CD4-positive, CD25-positive, alpha-beta regulatory T cell (primary cell): Measurements from ENCODE around the gene PRICKLE1. TPM values are rescaled to one million over a fixed set of nuclear protein-coding genes. Genes with fewer than 3 reads are reported as not detected.
A peak's percentile ranks its signal among the peaks of the same experiment; 100 is the strongest.

Experiments
- ATAC-seq, 2 donors: fragments of 150-1000 bp; cut with Tn5 transposase; one replicate each; pipeline ENCODE4 v1.10.0; 2021; ENCODE audit warnings: low read depth in 2 of 2, moderate number of reproducible peaks in 2 of 2, moderate library complexity in 1 of 2
- DNase-seq, 3 donors: peaks; one replicate each; pipeline versions ENCODE4 v3.0.0 to v3.0.0-alpha.2; 2012 to 2022; ENCODE audit warnings: mixed read lengths in 1 of 3
- H3K27ac ChIP-seq: one replicate; pipeline ENCODE4 v1.7.0; 2013; ENCODE audit warnings: mild to moderate bottlenecking, low read length; ENCODE audit not compliant: insufficient read depth, poor library complexity, severe bottlenecking
- H3K27me3 ChIP-seq: one replicate; pipeline ENCODE4 v1.7.0; 2013; ENCODE audit warnings: low read length; ENCODE audit not compliant: control insufficient read depth, insufficient read depth
- H3K36me3 ChIP-seq: one replicate; pipeline ENCODE4 v1.7.0; 2013; ENCODE audit warnings: mild to moderate bottlenecking, low read length, moderate library complexity; ENCODE audit not compliant: control insufficient read depth, insufficient read depth
- H3K4me1 ChIP-seq: 2 replicates; pipeline ENCODE4 v1.7.0; 2013; ENCODE audit warnings: mild to moderate bottlenecking, low read length; ENCODE audit not compliant: insufficient read depth, control insufficient read depth, poor library complexity, severe bottlenecking
- H3K4me3 ChIP-seq: one replicate; pipeline ENCODE4 v1.7.0; 2013; ENCODE audit warnings: low read depth, mild to moderate bottlenecking, low read length, moderate library complexity
- H3K9me3 ChIP-seq, 2 experiments: 1 replicate in 1 of 2; 2 replicates in 1 of 2; pipeline ENCODE4 v1.7.0; 2013; ENCODE audit warnings: low read length in 2 of 2, mild to moderate bottlenecking in 1 of 2, moderate library complexity in 1 of 2; ENCODE audit not compliant: control insufficient read depth in 2 of 2
- H3K27ac Mint-ChIP-seq, 3 donors: one replicate each; pipeline ENCODE4 v1.8.0; 2020 to 2022; ENCODE audit warnings: mild to moderate bottlenecking in 3 of 3, mixed read lengths in 3 of 3, moderate library complexity in 2 of 3
- H3K27me3 Mint-ChIP-seq: one replicate; pipeline ENCODE4 v1.8.0; 2022; ENCODE audit warnings: mild to moderate bottlenecking, mixed read lengths
- H3K36me3 Mint-ChIP-seq: one replicate; pipeline ENCODE4 v1.8.0; 2020; ENCODE audit warnings: mixed read lengths
- H3K4me1 Mint-ChIP-seq, 4 donors: one replicate each; pipeline ENCODE4 v1.8.0; 2020 to 2022; ENCODE audit warnings: mixed read lengths in 4 of 4, mild to moderate bottlenecking in 1 of 4
- H3K4me3 Mint-ChIP-seq, 4 donors: one replicate each; pipeline ENCODE4 v1.8.0; 2020 to 2022; ENCODE audit warnings: mild to moderate bottlenecking in 4 of 4, mixed read lengths in 4 of 4, moderate library complexity in 3 of 4
- H3K9me3 Mint-ChIP-seq, 7 donors: one replicate each; pipeline ENCODE4 v1.8.0; 2020 to 2022; ENCODE audit warnings: mixed read lengths in 7 of 7, mild to moderate bottlenecking in 3 of 7, moderate library complexity in 2 of 7
- polyA plus RNA-seq, 4 donors: library from polyadenylated mRNA; unstranded; fragments of 300-500 nt; fragmentation: Illumina TruSeq; gene quantifications; one replicate each; pipeline ENCODE4 v1.2.3, GENCODE V29; 2021
- total RNA-seq: library from RNA; stranded (reverse); gene quantifications from one replicate; pipeline ENCODE4 v1.2.3, GENCODE V29; 2022

PRICKLE1 gene
- total and polyA plus RNA-seq, 5 donors from 2014 or later: 0.05 to 2.2 (median 0.46) TPM; not detected in 1

DNA sequence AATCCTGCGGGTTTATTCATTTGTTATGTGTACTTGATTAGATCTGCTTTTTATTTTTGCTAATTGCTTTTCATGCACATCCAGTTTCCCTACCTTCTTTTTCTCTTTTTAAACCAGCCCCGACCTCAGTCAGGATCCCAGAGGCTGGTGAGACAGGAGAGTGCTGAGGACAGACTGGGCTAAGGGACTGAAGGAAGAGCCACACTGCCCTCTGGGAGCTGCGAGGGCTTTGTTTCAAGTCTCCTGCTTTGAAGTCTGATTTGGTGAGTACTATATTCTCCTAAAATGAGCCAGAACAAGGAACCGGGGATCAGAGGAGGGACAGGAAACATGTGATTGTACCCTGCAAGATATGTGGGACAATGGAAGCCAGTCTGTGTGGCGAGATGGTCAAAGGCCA is 23.9 kb downstream of the PRICKLE1 start:
- H3K36me3 ChIP-seq: no peaks in the 10 kb centered on the region
- no peaks in the 10 kb centered on the region for H3K9me3 ChIP-seq
- H3K27me3 ChIP-seq: peaks cover 4% of the 10 kb centered on the region
- DNase-seq (no peak), ATAC-seq (no peak)
- H3K4me3 ChIP-seq: no peak overlapping the region
- Mint-ChIP-seq H3K36me3 (no peaks in the 10 kb centered on the region), H3K27me3 (peaks cover 5% of the 10 kb centered on the region), H3K4me1 (no peaks in the 10 kb centered on the region), H3K4me3 (no peak overlapping the region), H3K27ac (peak overlapping the region in 1 of 3 donors; percentile 50), H3K9me3 (no peaks in the 10 kb centered on the region)
- H3K27ac ChIP-seq: no peak overlapping the region
- no peaks in the 10 kb centered on the region for H3K4me1 ChIP-seq

DNA sequence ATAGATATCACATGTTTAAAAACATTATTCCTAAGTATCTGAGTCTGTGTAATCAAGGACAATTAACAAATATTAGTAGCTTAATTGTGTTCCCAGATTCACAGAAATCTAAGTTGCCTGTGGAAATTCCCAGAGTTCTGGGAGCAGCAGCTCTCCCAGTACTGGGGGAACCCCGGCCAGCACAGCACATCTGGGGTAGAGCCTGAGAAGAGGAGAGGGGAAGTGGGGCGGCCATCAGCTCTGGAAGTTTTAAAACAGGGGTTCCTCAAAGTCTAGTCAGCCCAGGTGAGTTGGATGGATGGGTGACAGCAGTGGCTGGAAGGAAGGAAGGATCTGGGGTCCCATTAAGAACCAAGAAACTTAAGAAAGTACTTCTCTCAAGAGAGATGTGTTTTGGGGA is 24.6 kb downstream of the PRICKLE1 start:
- no peaks in the 10 kb centered on the region for H3K9me3 Mint-ChIP-seq
- ATAC-seq (no peak), DNase-seq (no peak)
- no peak overlapping the region for H3K27ac ChIP-seq
- H3K36me3 ChIP-seq: no peaks in the 10 kb centered on the region
- no peak overlapping the region for H3K4me3 Mint-ChIP-seq
- H3K27ac Mint-ChIP-seq: no peak overlapping the region
- H3K9me3 ChIP-seq: no peaks in the 10 kb centered on the region
- H3K4me3 ChIP-seq: no peak overlapping the region
- H3K4me1 Mint-ChIP-seq: no peaks in the 10 kb centered on the region
- H3K27me3 Mint-ChIP-seq: peaks cover 5% of the 10 kb centered on the region
- no peaks in the 10 kb centered on the region for H3K36me3 Mint-ChIP-seq
- H3K4me1 ChIP-seq: no peaks in the 10 kb centered on the region
- H3K27me3 ChIP-seq: peaks cover 4% of the 10 kb centered on the region

DNA sequence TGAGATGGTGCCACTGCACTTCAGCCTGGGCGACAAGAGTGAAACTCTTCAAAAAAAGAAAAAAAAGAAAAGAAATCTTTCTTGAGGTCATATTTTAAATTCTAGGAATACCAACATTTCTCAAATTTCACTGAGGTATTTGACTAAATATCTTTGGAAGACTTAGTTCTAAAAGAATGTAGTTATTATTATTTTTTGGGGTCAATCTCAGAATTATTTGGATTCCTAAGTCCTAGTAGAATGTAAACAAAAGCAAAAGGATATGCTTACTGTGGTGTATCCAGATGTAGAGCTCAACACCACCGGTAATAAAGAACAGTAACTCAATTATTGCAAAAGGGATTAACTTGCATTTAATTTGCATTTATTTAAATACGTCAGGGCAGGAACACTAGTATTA is 25.0 kb downstream of the PRICKLE1 start:
- Histone ChIP-seq H3K27me3 (peaks cover 4% of the 10 kb centered on the region), H3K27ac (no peak overlapping the region), H3K4me3 (no peak overlapping the region), H3K9me3 (no peaks in the 10 kb centered on the region), H3K36me3 (no peaks in the 10 kb centered on the region), H3K4me1 (no peaks in the 10 kb centered on the region)
- no peak for DNase-seq
- Mint-ChIP-seq H3K27ac (no peak overlapping the region), H3K36me3 (no peaks in the 10 kb centered on the region), H3K9me3 (no peaks in the 10 kb centered on the region), H3K4me1 (no peaks in the 10 kb centered on the region), H3K4me3 (no peak overlapping the region), H3K27me3 (peaks cover 5% of the 10 kb centered on the region)
- no peak for ATAC-seq

DNA sequence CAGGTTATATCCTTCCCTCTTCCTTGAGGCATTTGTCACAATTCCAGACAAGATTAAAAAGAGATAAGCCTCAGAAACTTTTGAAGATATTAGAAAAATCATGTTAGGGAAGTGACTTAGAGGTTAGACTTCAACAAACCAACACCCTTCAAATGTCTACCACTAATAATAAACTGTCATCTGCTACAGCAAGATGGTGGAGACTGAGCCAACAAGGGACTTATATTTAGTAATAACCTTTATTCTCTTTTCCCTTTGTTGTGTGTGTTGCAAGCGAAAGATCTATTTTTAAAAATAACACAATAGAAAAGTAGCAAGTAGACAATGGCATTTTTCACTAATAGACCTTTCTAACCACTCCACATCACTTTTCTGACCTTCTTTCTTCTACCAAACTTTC is 28.6 kb downstream of the PRICKLE1 start:
- no peaks in the 10 kb centered on the region for H3K36me3 Mint-ChIP-seq
- H3K9me3 Mint-ChIP-seq: peaks cover 0 to 1% (median 0%) of the 10 kb centered on the region in 7 donors

DNA sequence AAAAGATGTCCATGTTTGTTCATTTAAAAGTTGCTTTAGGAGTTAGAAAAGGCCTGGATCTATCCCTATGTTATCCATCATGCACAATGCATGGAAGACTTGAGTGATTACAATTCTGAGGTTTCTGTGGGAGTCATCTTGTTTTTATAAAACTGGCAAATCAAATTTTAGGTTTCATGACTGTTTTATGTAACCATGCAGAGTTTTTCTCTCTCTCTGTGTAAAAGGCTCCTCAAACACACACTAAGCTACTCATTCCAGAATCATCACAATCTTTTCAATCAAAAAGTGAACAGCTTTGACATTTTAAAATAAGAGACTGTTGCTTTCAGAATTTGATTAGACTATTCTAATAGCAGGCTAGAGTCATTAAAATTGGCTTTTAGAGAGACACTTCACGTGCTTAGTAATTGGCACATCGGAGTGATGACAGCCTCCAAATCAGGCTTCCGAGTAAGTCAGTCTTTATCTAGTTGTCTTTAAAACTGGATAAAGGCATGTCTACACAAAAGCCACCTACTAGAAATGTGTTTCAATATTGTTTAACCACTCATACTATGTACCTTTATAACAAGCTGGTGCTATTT is 31.9 kb downstream of the PRICKLE1 start:
- peaks cover 0 to 1% (median 0%) of the 10 kb centered on the region in 7 donors for H3K9me3 Mint-ChIP-seq
- no peaks in the 10 kb centered on the region for H3K4me1 ChIP-seq
- ATAC-seq: no peak
- no peak overlapping the region for H3K4me3 ChIP-seq
- no peak overlapping the region for H3K4me3 Mint-ChIP-seq
- DNase-seq: no peak
- H3K27me3 Mint-ChIP-seq: peaks cover 4% of the 10 kb centered on the region
- H3K36me3 Mint-ChIP-seq: no peaks in the 10 kb centered on the region
- no peaks in the 10 kb centered on the region for H3K27me3 ChIP-seq
- H3K27ac ChIP-seq: no peak overlapping the region
- no peaks in the 10 kb centered on the region for H3K36me3 ChIP-seq
- H3K9me3 ChIP-seq: no peaks in the 10 kb centered on the region
- H3K4me1 Mint-ChIP-seq: no peaks in the 10 kb centered on the region
- no peak overlapping the region for H3K27ac Mint-ChIP-seq

More for the DNA sequence above, 28.6 kb downstream of the PRICKLE1 start:
- Histone ChIP-seq H3K36me3 (no peaks in the 10 kb centered on the region), H3K27ac (no peak overlapping the region), H3K4me3 (no peak overlapping the region), H3K9me3 (no peaks in the 10 kb centered on the region), H3K27me3 (peaks cover 4% of the 10 kb centered on the region), H3K4me1 (no peaks in the 10 kb centered on the region)
- ATAC-seq (no peak), DNase-seq (no peak)
- H3K4me1 Mint-ChIP-seq: no peaks in the 10 kb centered on the region
- H3K27ac Mint-ChIP-seq: no peak overlapping the region
- peaks cover 9% of the 10 kb centered on the region for H3K27me3 Mint-ChIP-seq
- H3K4me3 Mint-ChIP-seq: no peak overlapping the region

DNA sequence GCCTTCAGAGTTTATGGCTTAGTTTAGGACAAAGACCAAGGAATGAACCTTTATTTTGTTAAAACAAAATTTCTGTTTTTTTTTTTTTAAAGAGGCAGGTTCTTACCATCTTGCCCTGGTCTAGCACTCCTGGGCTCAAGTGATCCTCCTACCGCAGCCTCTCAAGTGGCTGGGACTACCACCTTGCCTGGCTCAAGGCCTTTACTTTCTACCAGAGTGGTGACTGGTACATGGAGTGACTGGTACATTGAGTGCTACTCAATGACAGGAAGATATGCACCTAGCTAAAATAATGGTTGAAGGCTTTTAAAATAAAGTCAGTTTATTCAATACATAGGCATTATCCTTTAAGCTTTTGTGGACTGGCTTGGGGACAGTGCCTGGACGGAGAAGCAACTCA is 32.6 kb downstream of the PRICKLE1 start:
- H3K4me1 Mint-ChIP-seq: no peaks in the 10 kb centered on the region
- no peaks in the 10 kb centered on the region for H3K4me1 ChIP-seq
- H3K27me3 Mint-ChIP-seq: peaks cover 4% of the 10 kb centered on the region
- no peaks in the 10 kb centered on the region for H3K9me3 ChIP-seq
- no peaks in the 10 kb centered on the region for H3K27me3 ChIP-seq
- ATAC-seq (no peak), DNase-seq (no peak)
- H3K27ac ChIP-seq: no peak overlapping the region
- peaks cover 0 to 1% (median 0%) of the 10 kb centered on the region in 7 donors for H3K9me3 Mint-ChIP-seq
- no peak overlapping the region for H3K4me3 Mint-ChIP-seq
- H3K36me3 Mint-ChIP-seq: no peaks in the 10 kb centered on the region
- H3K27ac Mint-ChIP-seq: no peak overlapping the region
- H3K36me3 ChIP-seq: no peaks in the 10 kb centered on the region
- no peak overlapping the region for H3K4me3 ChIP-seq

DNA sequence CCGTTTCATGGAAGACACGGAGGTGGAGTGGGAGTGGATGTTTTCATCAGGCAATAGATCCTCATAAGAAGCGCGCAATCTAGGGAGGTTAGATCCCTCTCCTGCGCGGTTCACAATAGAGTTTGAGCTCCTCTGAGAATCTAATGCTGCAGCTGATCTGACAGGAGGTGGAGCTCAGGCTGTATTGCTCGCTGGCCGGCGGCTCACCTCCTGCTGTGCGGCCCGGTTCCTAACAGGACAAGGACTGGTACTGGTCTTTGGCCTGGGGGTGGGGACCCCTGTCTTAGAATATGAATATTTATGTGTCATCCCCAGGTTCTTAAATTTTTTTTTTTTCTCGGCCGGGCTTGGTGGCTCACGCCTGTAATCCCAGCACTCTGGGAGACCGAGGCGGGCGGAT is 36.7 kb downstream of the PRICKLE1 start:
- no peaks in the 10 kb centered on the region for H3K36me3 ChIP-seq
- H3K4me3 ChIP-seq: no peak overlapping the region
- no peaks in the 10 kb centered on the region for H3K4me1 ChIP-seq
- peaks cover 4% of the 10 kb centered on the region for H3K27me3 Mint-ChIP-seq
- H3K27ac Mint-ChIP-seq: no peak overlapping the region
- ATAC-seq (no peak), DNase-seq (no peak)
- H3K27ac ChIP-seq: no peak overlapping the region
- no peaks in the 10 kb centered on the region for H3K36me3 Mint-ChIP-seq
- no peaks in the 10 kb centered on the region for H3K27me3 ChIP-seq
- H3K9me3 Mint-ChIP-seq: peaks cover 0 to 1% (median 0%) of the 10 kb centered on the region in 7 donors
- H3K4me3 Mint-ChIP-seq: no peak overlapping the region
- no peaks in the 10 kb centered on the region for H3K4me1 Mint-ChIP-seq
- H3K9me3 ChIP-seq: no peaks in the 10 kb centered on the region

DNA sequence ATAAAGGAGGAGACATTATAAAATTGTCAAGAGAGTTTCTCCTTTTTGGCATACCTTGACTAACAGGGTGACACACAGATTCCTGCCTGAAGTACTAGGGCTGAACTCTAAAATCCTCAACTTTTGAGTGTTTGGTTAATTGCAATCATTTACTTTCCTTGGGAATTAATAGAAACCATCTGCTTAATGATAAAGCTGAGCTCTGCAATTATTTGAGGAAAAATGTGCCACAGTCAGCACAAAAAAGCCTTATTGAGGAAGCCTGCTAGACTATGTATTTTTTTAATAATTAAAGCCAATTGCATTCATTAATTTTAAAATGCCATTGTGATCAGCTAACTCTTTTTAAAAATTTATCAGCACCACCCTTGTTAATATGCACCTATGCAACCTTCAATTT is 38.7 kb downstream of the PRICKLE1 start:
- Mint-ChIP-seq H3K27ac (no peak overlapping the region), H3K27me3 (peaks cover 5% of the 10 kb centered on the region), H3K4me1 (no peaks in the 10 kb centered on the region), H3K36me3 (no peaks in the 10 kb centered on the region), H3K4me3 (no peak overlapping the region), H3K9me3 (no peaks in the 10 kb centered on the region)
- H3K27me3 ChIP-seq: no peaks in the 10 kb centered on the region
- no peak for ATAC-seq
- H3K4me3 ChIP-seq: no peak overlapping the region
- H3K27ac ChIP-seq: no peak overlapping the region
- no peaks in the 10 kb centered on the region for H3K4me1 ChIP-seq
- H3K36me3 ChIP-seq: no peaks in the 10 kb centered on the region
- no peak for DNase-seq
- H3K9me3 ChIP-seq: no peaks in the 10 kb centered on the region
